SK-N-SH treated with all-trans-retinoic acid at 6 μM for 48 hours (cell line): ENCODE data around the gene STX10.

Experiments used
- ATAC-seq: fragments of 200-7000 bp; cut with Tn5 transposase; 3 replicates; pipeline ENCODE4 v1.9.1; 2020; ENCODE audit warnings: mild to moderate bottlenecking, moderate library complexity
- ARNTL ChIP-seq: fragments of 450-650 bp; formaldehyde crosslinking; IDR thresholded peaks from 2 replicates; pipeline ENCODE4 v1.5.0; 2020; ENCODE audit warnings: low read depth, mild to moderate bottlenecking, moderate library complexity, borderline replicate concordance
- BACH2 ChIP-seq: fragments of 250-450 bp; sonication (Bioruptor Pico); IDR thresholded peaks from 2 replicates; pipeline ENCODE4 v1.9.0; 2021; ENCODE audit warnings: mild to moderate bottlenecking, borderline replicate concordance
- CSDC2 ChIP-seq: fragments of 250-450 bp; sonication (Bioruptor Pico); IDR thresholded peaks from 2 replicates; pipeline ENCODE4 v1.5.0; 2020; ENCODE audit warnings: mild to moderate bottlenecking, moderate library complexity
- CSRNP3 ChIP-seq: fragments of 250-450 bp; sonication (Bioruptor Pico); IDR thresholded peaks from 2 replicates; pipeline ENCODE4 v1.5.1; 2021; ENCODE audit warnings: mild to moderate bottlenecking, moderate library complexity
- ESRRG ChIP-seq: fragments of 250-450 bp; sonication (Bioruptor Pico); IDR thresholded peaks from 2 replicates; pipeline ENCODE4 v1.6.1; 2021; ENCODE audit warnings: mild to moderate bottlenecking
- GLIS3 ChIP-seq: fragments of 250-450 bp; sonication (Bioruptor Pico); IDR thresholded peaks from 2 replicates; pipeline ENCODE4 v1.5.0; 2020; ENCODE audit warnings: mild to moderate bottlenecking, moderate library complexity
- ISL1 ChIP-seq: fragments of 250-450 bp; sonication (Bioruptor Pico); IDR thresholded peaks from 2 replicates; pipeline ENCODE4 v2.1.2; 2022; ENCODE audit warnings: mild to moderate bottlenecking, moderate library complexity
- OSR1 ChIP-seq: fragments of 250-450 bp; sonication (Bioruptor Pico); IDR thresholded peaks from 2 replicates; pipeline ENCODE4 v1.8.0; 2022; ENCODE audit warnings: moderate library complexity, mild to moderate bottlenecking, inconsistent platforms
- PATZ1 ChIP-seq: fragments of 250-450 bp; sonication (Bioruptor Pico); IDR thresholded peaks from 2 replicates; pipeline ENCODE4 v1.8.0; 2020; ENCODE audit warnings: mild to moderate bottlenecking, moderate library complexity, borderline replicate concordance
- PPARA ChIP-seq: fragments of 250-450 bp; sonication (Bioruptor Pico); IDR thresholded peaks from 2 replicates; pipeline ENCODE4 v1.5.0; 2020; ENCODE audit warnings: mild to moderate bottlenecking, borderline replicate concordance
- RARB ChIP-seq: fragments of 250-450 bp; sonication (Bioruptor Pico); IDR thresholded peaks from 2 replicates; pipeline ENCODE4 v1.8.0; 2021; ENCODE audit warnings: mild to moderate bottlenecking, moderate library complexity
- SNAI2 ChIP-seq: fragments of 250-450 bp; sonication (Bioruptor Pico); IDR thresholded peaks from 2 replicates; pipeline ENCODE4 v1.5.0; 2020; ENCODE audit warnings: mild to moderate bottlenecking, moderate library complexity
- TCF4 ChIP-seq: fragments of 250-450 bp; sonication (Bioruptor Pico); IDR thresholded peaks from 2 replicates; pipeline ENCODE4 v1.8.0; 2021; ENCODE audit warnings: mild to moderate bottlenecking, moderate library complexity, borderline replicate concordance
- TOX ChIP-seq: fragments of 250-450 bp; sonication (Bioruptor Pico); IDR thresholded peaks from 2 replicates; pipeline ENCODE4 v1.8.0; 2021; ENCODE audit warnings: mild to moderate bottlenecking, moderate library complexity, borderline replicate concordance
- TSHZ2 ChIP-seq: fragments of 250-450 bp; sonication (Bioruptor Pico); IDR thresholded peaks from 2 replicates; pipeline ENCODE4 v1.5.0; 2020; ENCODE audit warnings: mild to moderate bottlenecking, moderate library complexity
- ZC3H10 ChIP-seq: fragments of 250-450 bp; sonication (Bioruptor Pico); IDR thresholded peaks from 2 replicates; pipeline ENCODE4 v1.5.1; 2021; ENCODE audit warnings: mild to moderate bottlenecking, moderate library complexity
- ZFP3 ChIP-seq: fragments of 250-450 bp; sonication (Bioruptor Pico); IDR thresholded peaks from 2 replicates; pipeline ENCODE4 v1.5.0; 2020; ENCODE audit warnings: mild to moderate bottlenecking, moderate library complexity
- ZFP30 ChIP-seq: fragments of 450-650 bp; formaldehyde crosslinking; IDR thresholded peaks from 2 replicates; pipeline ENCODE4 v1.5.0; 2022; ENCODE audit warnings: mild to moderate bottlenecking, moderate library complexity
- ZNF565 ChIP-seq: fragments of 450-650 bp; formaldehyde crosslinking; conservative IDR thresholded peaks from 2 replicates; pipeline ENCODE4 v1.5.0; 2020; ENCODE audit warnings: low read depth, mild to moderate bottlenecking, moderate library complexity
- ZNF70 ChIP-seq: fragments of 450-650 bp; formaldehyde crosslinking; IDR thresholded peaks from 2 replicates; pipeline ENCODE4 v1.5.0; 2020; ENCODE audit warnings: mild to moderate bottlenecking, moderate library complexity
- ZNF8 ChIP-seq: fragments of 450-650 bp; formaldehyde crosslinking; IDR thresholded peaks from 2 replicates; pipeline ENCODE4 v1.5.0; 2020; ENCODE audit warnings: mild to moderate bottlenecking, moderate library complexity
- TF ChIP-seq, protein P1 (sequence below): fragments of 250-450 bp; sonication (Bioruptor Pico); IDR thresholded peaks from 2 replicates; pipeline ENCODE4 v1.5.1; 2020; ENCODE audit warnings: low read depth, mild to moderate bottlenecking, moderate library complexity
- TF ChIP-seq, protein P2 (sequence below): fragments of 250-450 bp; sonication (Bioruptor Pico); IDR thresholded peaks from 2 replicates; pipeline ENCODE4 v1.8.0; 2021; ENCODE audit warnings: low read depth, mild to moderate bottlenecking, moderate library complexity, borderline replicate concordance

STX10 gene

GRCh38 chr19:13154911-13155471 lies 4.8 kb upstream of the STX10 start:
- no peak for ATAC-seq

DNA sequence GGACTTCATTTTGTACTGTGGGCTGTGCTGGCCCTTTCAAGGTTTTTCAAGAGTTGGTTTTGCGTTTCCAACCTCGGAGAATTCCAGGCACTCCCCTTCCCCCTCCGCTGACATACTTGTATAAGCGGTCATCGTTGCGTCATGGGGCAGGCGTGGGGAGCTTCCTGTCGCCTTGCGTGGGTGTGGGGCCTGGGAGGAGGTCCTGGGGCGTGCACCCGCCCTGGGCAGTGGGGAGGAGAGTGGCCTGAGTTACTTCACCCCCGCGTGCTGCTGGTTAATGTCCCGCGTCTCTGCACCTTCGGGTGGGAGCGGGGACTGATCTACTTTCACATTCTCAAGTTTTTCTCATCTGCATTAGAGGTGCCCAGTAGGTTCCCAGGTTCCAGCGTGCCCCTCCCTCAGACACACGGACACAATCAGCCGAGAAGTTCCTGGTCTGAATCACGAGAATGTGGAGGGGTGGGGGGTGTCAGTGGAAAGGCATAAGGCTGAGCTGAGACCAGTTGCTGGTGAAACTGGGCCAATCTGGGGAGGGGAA lies 4.1 kb upstream of the STX10 start:
- 0 out of 2 replicates have a peak, but pooled peaks have one; percentile 11 for TF ChIP-seq GLIS3 (CRISPR knock-in tag)
- TF ChIP-seq CSDC2 (CRISPR knock-in tag) = no peak
- no peak for ATAC-seq

More at GRCh38 chr19:13154911-13155471, 4.8 kb upstream of the STX10 start:
- TF ChIP-seq ARNTL (CRISPR knock-in tag) (no peak; the same call in 1 of the 2 replicates), PATZ1 (CRISPR knock-in tag) (peak; percentile 79; the same call in 1 of the 2 replicates), ESRRG (no peak), ZFP30 (CRISPR knock-in tag) (no peak; the same call in 1 of the 2 replicates), ZC3H10 (CRISPR knock-in tag) (no peak), ISL1 (CRISPR knock-in tag) (no peak), PPARA (CRISPR knock-in tag) (no peak), TSHZ2 (CRISPR knock-in tag) (no peak), ZNF565 (CRISPR knock-in tag) (no peak), CSRNP3 (no peak), ZFP3 (0 out of 2 replicates have a peak, but pooled peaks have one; percentile 17), GLIS3 (CRISPR knock-in tag) (no peak; the same call in 1 of the 2 replicates), RARB (peak; percentile 59; the same call in 1 of the 2 replicates), ZNF70 (CRISPR knock-in tag) (no peak), CSDC2 (CRISPR knock-in tag) (0 out of 2 replicates have a peak, but pooled peaks have one; percentile 42), SNAI2 (CRISPR knock-in tag) (no peak), TOX (CRISPR knock-in tag) (no peak; the same call in 1 of the 2 replicates), ZNF8 (CRISPR knock-in tag) (no peak), TCF4 (CRISPR knock-in tag) (peak; percentile 51; the same call in 1 of the 2 replicates), OSR1 (CRISPR knock-in tag) (no peak), BACH2 (CRISPR knock-in tag) (no peak)
- TF ChIP-seq, protein P1, sequence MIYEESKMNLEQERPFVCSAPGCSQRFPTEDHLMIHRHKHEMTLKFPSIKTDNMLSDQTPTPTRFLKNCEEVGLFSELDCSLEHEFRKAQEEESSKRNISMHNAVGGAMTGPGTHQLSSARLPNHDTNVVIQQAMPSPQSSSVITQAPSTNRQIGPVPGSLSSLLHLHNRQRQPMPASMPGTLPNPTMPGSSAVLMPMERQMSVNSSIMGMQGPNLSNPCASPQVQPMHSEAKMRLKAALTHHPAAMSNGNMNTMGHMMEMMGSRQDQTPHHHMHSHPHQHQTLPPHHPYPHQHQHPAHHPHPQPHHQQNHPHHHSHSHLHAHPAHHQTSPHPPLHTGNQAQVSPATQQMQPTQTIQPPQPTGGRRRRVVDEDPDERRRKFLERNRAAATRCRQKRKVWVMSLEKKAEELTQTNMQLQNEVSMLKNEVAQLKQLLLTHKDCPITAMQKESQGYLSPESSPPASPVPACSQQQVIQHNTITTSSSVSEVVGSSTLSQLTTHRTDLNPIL (CRISPR knock-in tag) = no peak
- TF ChIP-seq, protein P2, sequence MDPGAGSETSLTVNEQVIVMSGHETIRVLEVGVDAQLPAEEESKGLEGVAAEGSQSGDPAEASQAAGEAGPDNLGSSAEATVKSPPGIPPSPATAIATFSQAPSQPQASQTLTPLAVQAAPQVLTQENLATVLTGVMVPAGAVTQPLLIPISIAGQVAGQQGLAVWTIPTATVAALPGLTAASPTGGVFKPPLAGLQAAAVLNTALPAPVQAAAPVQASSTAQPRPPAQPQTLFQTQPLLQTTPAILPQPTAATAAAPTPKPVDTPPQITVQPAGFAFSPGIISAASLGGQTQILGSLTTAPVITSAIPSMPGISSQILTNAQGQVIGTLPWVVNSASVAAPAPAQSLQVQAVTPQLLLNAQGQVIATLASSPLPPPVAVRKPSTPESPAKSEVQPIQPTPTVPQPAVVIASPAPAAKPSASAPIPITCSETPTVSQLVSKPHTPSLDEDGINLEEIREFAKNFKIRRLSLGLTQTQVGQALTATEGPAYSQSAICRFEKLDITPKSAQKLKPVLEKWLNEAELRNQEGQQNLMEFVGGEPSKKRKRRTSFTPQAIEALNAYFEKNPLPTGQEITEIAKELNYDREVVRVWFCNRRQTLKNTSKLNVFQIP (CRISPR knock-in tag) = no peak
